Renal cortical epithelial cell (primary cell): ENCODE results near the gene FOXS1. TPM values are rescaled to one million over a fixed set of nuclear protein-coding genes. Genes with fewer than 3 reads are reported as not detected.
"Not testable (repeated sequence)": the region's sequence is repeated elsewhere in the genome, so short reads cannot be mapped to it uniquely, and the experiment has no call there.

Experiments
- DNase-seq: peaks from one replicate; pipeline ENCODE4 v3.0.0-alpha.2; 2011; ENCODE audit warnings: low read depth
- total RNA-seq: library from RNA; depleted of rRNA; stranded (reverse); fragments of >200 nt; gene quantifications from 2 replicates; pipeline ENCODE4 v1.2.3, GENCODE V29; 2014

The FOXS1 gene
- total RNA-seq, 1 donor from 2014 or later = 0.30 TPM

GRCh38 chr20:31823360-31824124 is 21.9 kb downstream of the FOXS1 start:
- no peak for DNase-seq

- peak; percentile 81 for DNase-seq
Observed at GRCh38 chr20:31822421-31823330, 22.7 kb downstream of the FOXS1 start.

- no peak for DNase-seq
Observed at GRCh38 chr20:31821427-31821826, 24.0 kb downstream of the FOXS1 start.

- DNase-seq = no peak
Observed at GRCh38 chr20:31820228-31820627, 25.2 kb downstream of the FOXS1 start.

- DNase-seq = no peak
Observed at GRCh38 chr20:31819083-31819784, 26.2 kb downstream of the FOXS1 start, which contains the start of gene MYLK2. Gene MYLK2, plus strand, starts transcription at chr20:31819356. Its CDS starts 225 bp downstream, at chr20:31819581.

GRCh38 chr20:31818376-31818908 is 27.0 kb downstream of the FOXS1 start:
- DNase-seq = no peak

- DNase-seq = no peak
Observed at GRCh38 chr20:31817461-31817860, 27.9 kb downstream of the FOXS1 start.

GRCh38 chr20:31816221-31816620 is 29.2 kb downstream of the FOXS1 start:
- DNase-seq = no peak

GRCh38 chr20:31815408-31816188 is 29.8 kb downstream of the FOXS1 start:
- DNase-seq = peak; percentile 67

GRCh38 chr20:31814142-31814541 is 31.3 kb downstream of the FOXS1 start:
- DNase-seq = not testable (repeated sequence)

GRCh38 chr20:31813611-31814010 is 31.8 kb downstream of the FOXS1 start:
- no peak for DNase-seq

- DNase-seq = peak; percentile 41
Observed at GRCh38 chr20:31811796-31812728, 33.3 kb downstream of the FOXS1 start.

- no peak for DNase-seq
Observed at GRCh38 chr20:31811198-31811597, 34.2 kb downstream of the FOXS1 start.

- no peak for DNase-seq
Observed at GRCh38 chr20:31809661-31810060, 35.7 kb downstream of the FOXS1 start.

GRCh38 chr20:31808481-31808880 is 36.9 kb downstream of the FOXS1 start:
- peak; percentile 22 for DNase-seq

- peak; percentile 36 for DNase-seq
Observed at GRCh38 chr20:31806564-31807355, 38.6 kb downstream of the FOXS1 start.

- no peak for DNase-seq
Observed at GRCh38 chr20:31803552-31804291, 41.7 kb downstream of the FOXS1 start.

GRCh38 chr20:31801508-31801907 is 43.9 kb downstream of the FOXS1 start:
- DNase-seq = no peak
